Activated CD8-positive, alpha-beta memory T cell treated with anti-CD3 and anti-CD28 coated beads, Interleukin-2, amount 50 U/mL, for 48 hours (primary cell): ENCODE results near the gene DPEP1.
"Not testable (repeated sequence)": the region's sequence is repeated elsewhere in the genome, so short reads cannot be mapped to it uniquely, and the experiment has no call there.

Experiments used
- DNase-seq: peaks from one replicate; pipeline ENCODE4 v3.0.0-alpha.2; 2020

The DPEP1 gene

GRCh38 chr16:89579351-89579750, 34.1 kb upstream of the DPEP1 start:
- no peak for DNase-seq

- no peak for DNase-seq
Observed at GRCh38 chr16:89581045-89581695, 32.3 kb upstream of the DPEP1 start.

- no peak for DNase-seq
Observed at GRCh38 chr16:89581861-89582563, 31.4 kb upstream of the DPEP1 start.

DNA sequence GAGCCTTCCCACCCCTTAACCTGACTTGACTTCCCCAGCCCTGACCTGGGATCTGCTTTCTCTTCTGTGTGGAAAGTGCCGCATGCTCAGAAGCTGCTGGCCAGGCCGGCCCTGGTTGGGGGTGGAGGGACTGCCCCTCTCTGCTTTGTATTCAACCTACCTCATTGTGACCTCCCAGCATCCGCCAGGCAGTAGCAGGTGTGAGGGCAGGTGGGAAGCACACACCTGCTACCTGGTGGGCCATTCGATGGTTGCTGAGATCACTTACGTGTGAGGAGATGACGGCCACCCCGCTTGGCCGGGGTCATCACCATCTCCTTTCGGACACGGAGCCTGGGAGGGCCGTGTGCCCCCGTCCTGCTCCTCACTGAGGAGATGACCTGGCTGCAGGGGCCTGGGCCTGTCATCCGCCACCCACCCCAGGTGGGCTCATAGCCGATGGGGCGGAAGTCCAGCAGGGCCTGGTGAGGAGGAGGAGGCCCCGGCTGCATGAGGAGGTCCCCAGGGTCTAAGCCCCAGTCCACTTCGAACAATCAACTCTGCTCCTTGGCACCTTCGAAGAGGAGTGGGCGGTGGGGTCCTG, 30.7 kb upstream of the DPEP1 start:
- no peak for DNase-seq

DNA sequence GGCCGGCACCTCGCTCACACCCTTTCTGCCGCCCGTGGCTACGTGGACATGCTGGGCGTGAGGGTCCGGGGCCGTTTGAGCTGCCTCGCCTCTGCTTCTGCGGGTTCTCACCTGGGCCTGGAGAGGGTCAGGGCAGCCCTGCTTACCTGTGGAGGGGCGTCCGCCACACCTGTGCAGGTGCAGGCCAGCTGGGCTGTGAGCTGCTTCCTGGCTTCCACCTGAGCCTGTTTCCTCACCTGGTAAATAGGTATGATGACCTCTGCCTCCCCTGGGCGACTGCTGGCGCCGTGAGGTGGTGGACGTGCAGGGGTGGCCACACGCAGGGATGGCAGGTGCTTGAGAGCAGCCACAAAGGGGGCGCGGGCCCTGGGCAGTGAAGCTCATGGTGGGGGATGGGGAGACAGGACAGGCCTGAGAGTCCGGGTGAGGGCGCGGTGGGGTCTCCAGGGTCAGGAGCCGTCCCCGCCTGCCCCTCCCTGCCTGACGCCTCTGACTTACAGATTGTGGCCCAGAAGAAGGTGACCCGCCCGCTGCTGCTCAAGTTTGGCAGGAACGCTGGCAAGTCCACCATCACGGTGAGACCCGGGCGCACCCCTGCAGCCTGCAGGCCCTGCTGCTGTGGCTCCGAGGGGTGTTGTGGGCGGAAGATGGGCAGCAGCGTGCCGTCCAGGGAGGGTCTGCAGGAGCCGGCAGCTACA, 30.1 kb upstream of the DPEP1 start:
- DNase-seq: no peak

- no peak for DNase-seq
Observed at GRCh38 chr16:89583895-89584644, 29.4 kb upstream of the DPEP1 start.

DNA sequence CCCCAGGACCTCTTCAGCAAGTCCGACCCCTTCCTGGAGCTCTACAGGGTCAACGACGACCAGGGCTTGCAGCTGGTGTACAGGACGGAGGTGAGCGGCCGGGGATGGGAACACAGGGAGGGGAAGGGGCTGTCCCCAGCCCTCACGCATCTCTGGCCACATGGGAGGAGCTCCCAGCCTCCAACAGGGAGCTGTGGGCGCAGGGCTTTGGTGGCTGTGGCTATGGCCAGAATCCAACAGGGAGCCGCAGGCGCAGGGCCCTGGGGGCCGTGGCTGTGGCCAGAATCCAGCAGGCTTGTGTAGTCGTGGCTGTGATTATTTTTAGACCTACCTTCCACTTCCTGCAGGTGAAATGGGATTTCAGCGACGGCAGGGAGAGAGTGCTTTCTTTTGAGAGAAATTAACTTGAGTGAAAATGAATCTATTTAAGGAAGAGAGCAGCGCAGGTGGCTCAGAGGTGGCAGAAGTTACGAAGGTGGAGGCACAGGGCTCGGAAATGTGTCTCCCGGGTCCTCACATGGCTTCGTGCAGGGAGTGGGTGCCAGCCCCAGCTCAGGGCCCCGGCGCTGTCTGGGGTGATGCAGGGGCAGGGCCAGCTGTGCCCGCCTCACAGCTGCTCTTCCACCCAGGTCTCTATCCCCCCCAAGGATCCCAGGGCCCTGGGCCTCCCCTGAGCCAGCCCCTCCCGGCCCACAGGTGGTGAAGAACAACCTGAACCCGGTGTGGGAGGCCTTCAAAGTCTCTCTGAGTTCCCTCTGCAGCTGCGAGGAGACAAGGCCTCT, 28.5 kb upstream of the DPEP1 start:
- no peak for DNase-seq

DNA sequence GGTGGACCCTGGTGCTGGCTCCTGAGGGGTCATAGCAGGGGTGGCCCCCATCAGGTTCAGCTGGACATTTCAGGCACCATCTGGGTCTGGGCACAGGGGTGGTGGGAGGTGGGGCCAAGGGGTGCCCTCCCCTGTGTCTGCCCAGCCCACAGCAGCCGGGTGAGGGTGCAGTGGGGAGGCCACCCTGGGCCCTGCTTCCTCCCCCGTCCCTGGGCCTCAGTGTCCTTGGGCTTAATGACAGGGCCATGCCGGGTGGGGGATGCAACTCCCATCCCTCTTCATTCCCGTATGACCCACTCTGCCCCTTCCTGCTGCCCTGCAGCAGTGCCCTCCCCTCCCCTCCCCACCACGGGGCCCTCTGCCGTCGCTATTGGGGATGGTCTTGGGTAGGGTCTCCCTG, 27.2 kb upstream of the DPEP1 start:
- no peak for DNase-seq

DNA sequence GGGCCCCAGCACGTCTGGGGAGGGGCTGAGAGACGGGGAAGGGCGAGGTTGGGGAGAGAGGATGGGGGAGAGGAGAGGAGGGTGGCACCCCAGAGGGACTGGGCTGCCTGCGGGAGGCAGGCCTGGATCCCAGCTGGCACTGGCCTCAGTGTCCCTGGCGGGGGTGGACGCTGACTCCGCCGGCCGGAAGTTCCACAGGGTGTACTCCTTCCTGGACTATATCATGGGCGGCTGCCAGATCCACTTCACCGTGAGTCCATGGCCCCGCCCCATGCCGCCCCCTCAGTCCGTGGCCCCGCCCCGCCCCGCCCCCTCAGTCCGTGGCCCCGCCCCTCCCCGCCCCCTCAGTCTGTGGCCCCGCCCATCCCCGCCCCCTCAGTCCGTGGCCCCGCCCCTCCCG, 26.6 kb upstream of the DPEP1 start:
- DNase-seq: no peak

GRCh38 chr16:89587676-89588075, 25.8 kb upstream of the DPEP1 start:
- DNase-seq: not testable (repeated sequence)

DNA sequence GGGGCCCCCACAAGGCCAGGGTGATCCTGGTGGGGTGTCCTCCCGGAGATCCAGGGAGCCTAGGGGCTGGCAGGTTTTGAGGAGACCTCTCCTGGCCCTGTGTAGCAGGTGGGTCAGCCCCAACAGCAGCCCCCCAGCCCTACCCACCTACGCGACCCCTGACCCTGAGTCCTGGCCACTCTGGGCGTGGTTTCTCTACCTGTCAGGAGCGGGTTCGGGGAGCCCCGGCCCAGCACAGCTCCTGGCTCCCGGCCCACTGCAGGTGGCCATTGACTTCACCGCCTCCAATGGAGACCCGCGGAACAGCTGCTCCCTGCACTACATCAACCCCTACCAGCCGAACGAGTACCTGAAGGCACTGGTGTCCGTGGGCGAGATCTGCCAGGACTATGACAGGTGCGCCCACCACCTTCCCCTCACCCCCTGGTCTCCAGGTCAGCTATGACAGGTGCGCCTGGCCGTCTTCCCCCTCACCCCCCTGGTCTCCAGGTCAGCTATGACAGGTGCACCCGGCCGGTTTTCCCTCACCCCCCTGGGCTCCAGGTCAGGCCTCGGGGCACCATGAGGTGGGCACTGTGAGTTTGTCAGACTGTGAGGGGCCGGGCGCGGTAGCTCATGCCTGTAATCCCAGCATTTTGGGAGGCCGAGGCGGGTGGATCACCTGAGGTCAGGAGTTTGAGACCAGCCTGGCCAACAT, 24.9 kb upstream of the DPEP1 start:
- DNase-seq: no peak

DNA sequence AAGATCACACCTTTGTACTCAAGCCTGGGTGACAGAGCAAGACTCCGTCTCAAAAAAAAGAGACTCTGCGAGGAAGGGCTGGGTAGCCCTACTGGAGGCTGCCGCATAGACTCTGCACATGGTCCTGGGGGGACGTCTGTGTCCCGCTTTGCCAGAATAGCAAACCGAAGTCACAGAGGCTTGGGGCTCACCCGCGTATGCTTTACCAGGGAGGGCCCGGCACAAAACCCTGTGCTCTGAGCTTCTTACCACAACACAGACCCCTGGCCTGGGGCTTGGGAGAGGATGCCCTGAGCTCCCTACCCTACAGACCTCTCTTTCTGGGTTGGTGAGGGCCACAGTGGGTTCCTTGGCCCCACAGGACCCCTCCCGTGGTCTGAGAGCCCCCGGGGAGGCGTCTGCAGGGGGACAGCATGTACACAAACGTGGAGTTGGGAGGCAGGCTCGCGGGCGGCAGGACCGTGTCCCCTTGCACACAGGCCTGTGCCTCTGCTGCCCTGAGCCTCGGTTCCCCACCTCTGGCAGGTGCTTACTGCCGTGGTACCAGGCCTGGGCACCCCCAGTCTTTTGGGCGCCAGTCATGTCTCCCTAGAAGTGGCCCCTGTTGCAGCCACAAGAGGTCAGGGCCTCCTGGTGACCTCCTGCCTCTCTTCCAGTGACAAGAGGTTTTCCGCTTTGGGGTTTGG, 24.1 kb upstream of the DPEP1 start:
- no peak for DNase-seq

DNA sequence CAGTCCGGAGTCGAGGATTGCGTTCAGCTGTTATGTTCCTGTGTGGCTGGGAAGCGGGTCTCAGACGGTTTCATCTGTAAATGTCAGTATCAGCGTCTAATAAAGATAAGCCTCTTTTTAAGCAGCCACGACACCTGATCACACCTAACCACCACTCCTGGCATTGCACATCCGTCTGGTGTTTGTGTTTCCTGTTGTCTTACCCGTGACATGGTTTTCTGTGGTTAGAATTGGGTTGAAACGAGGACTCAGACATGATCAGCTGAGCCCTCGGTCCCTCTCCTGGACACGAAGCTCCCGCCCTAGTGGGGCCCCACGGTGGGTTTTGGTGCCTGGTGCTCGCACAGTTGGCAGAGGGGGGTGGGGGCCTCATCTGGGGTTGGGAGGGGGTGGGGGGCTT, 19.6 kb upstream of the DPEP1 start:
- no peak for DNase-seq

GRCh38 chr16:89595330-89596060, 17.9 kb upstream of the DPEP1 start:
- DNase-seq: no peak

- DNase-seq: no peak
Observed at GRCh38 chr16:89596061-89596689, 17.3 kb upstream of the DPEP1 start.

DNA sequence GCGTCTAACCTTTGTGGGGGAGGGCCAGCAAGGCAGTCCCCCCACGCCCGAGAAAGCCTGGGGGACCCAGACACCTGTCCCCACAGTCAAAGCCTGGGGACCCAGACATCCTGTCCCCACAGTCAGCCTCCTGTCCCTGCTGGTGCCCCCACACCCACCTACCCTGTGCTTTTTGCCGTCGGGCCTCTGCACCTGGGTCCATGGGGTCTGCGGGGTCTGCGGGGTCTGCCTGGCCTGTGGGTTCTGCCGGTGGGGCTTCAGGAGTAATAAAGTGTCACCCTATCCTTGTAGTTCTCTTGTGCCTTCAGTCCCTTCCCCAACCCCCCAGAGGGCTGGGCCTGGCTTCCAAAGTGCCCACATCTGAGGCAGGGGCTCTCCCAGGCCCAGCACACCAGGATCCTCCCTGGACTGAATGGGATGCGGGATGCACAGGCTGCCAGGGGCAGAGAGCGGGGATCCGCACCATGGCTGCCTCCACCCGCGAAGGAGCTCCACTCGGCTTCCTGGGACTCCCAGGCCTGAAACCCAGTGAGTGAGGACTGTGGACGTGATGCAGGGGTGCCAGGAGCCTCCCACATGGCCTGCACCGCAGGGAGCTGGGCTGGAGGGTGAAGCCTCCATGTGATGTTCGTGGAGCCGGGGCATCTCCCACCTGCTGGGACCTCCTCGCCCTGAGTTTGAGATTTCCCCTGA, 16.3 kb upstream of the DPEP1 start:
- DNase-seq: no peak

- DNase-seq: no peak
Observed at GRCh38 chr16:89598199-89598598, 15.2 kb upstream of the DPEP1 start.

DNA sequence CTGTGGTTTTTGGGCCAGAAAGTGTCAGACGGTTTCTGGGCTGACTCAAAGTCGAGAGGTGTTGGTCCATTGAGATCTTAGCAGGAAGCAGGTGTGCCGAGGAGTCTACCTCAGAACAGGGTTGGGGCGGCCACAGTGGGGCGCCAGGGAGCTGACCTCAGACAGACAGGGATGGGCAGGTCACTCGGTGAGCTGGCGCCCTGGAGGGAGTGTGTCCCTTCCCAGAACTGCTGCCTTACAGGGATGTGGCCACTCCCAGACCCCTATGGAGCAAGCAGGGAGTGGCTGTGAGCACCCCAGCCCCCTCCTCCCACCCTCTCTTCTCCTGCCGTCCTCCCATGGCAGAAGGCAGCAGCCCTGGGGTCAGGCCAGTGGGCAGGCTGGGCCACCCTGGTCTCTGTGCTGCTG, 14.0 kb upstream of the DPEP1 start:
- no peak for DNase-seq

GRCh38 chr16:89599902-89600301, 13.5 kb upstream of the DPEP1 start:
- DNase-seq: no peak
